ENCODE measurements around the gene GPR37. TPM values are rescaled to one million over a fixed set of nuclear protein-coding genes. Genes with fewer than 3 reads are reported as not detected.

The GPR37 gene
- not detected for total RNA-seq

GRCh38 chr7:124765401-124766352 is at the start of gene GPR37:
Gene GPR37 (minus strand): TSS chr7:124765792. CDS start chr7:124764976, 816 bp downstream.
- intact Hi-C loops (cut with DNase I): loop anchor here (5.0 kb wide), 1 partner anchor 167 kb away; no protein-coding TSS in a partner anchor
- H3K27me3 ChIP-seq: no peaks in the 10 kb centered on the region
- peaks cover 0 to 9% of the 10 kb centered on the region in 2 donors for H3K4me1 ChIP-seq
- peak in 1 of 2 donors; percentile 75 for DNase-seq (ENCODE audit: low spot score in 2 of 2)
- H3K4me3 ChIP-seq: peak within 1 kb of the TSS; percentile 59 to 72
- TF ChIP-seq CTCF (IDR thresholded peaks at IDR 0.05): peak in 2 of 3 experiments; percentile 8 to 24
- H3K27ac ChIP-seq: peak within 1 kb of the TSS in 1 of 2 donors; percentile 12
- H3K9me3 ChIP-seq: no peaks in the 10 kb centered on the region
- no peaks in the 10 kb centered on the region for H3K36me3 ChIP-seq

GRCh38 chr7:124813994-124814798 is 48.6 kb upstream of the GPR37 start:
- intact Hi-C loops (cut with DNase I): no loop called here
- no peaks in the 10 kb centered on the region for H3K4me1 ChIP-seq
- no peak overlapping the region for H3K27ac ChIP-seq
- no peaks in the 10 kb centered on the region for H3K36me3 ChIP-seq
- no peaks in the 10 kb centered on the region for H3K9me3 ChIP-seq
- DNase-seq (ENCODE audit: low spot score in 2 of 2): no peak
- no peak for TF ChIP-seq CTCF (IDR thresholded peaks at IDR 0.05)
- no peak overlapping the region for H3K4me3 ChIP-seq
- no peaks in the 10 kb centered on the region for H3K27me3 ChIP-seq

GRCh38 chr7:124812764-124813163 is 47.2 kb upstream of the GPR37 start:
- no peaks in the 10 kb centered on the region for H3K4me1 ChIP-seq
- no peaks in the 10 kb centered on the region for H3K36me3 ChIP-seq
- DNase-seq (ENCODE audit: low spot score in 2 of 2): no peak
- no peak overlapping the region for H3K4me3 ChIP-seq
- no peak overlapping the region for H3K27ac ChIP-seq
- no peaks in the 10 kb centered on the region for H3K9me3 ChIP-seq
- TF ChIP-seq CTCF (IDR thresholded peaks at IDR 0.05): no peak
- H3K27me3 ChIP-seq: no peaks in the 10 kb centered on the region
- intact Hi-C loops (cut with DNase I): no loop called here

GRCh38 chr7:124811341-124811740 is 45.7 kb upstream of the GPR37 start:
- no peak for DNase-seq (ENCODE audit: low spot score in 2 of 2)
- no peaks in the 10 kb centered on the region for H3K9me3 ChIP-seq
- no peaks in the 10 kb centered on the region for H3K4me1 ChIP-seq
- no peaks in the 10 kb centered on the region for H3K27me3 ChIP-seq
- no peaks in the 10 kb centered on the region for H3K36me3 ChIP-seq
- TF ChIP-seq CTCF (IDR thresholded peaks at IDR 0.05): no peak
- no peak overlapping the region for H3K4me3 ChIP-seq
- no peak overlapping the region for H3K27ac ChIP-seq
- intact Hi-C loops (cut with DNase I): no loop called here

- no peak for DNase-seq (ENCODE audit: low spot score in 2 of 2)
- H3K4me1 ChIP-seq: no peaks in the 10 kb centered on the region
- H3K27me3 ChIP-seq: no peaks in the 10 kb centered on the region
- no peak overlapping the region for H3K4me3 ChIP-seq
- no peak for TF ChIP-seq CTCF (IDR thresholded peaks at IDR 0.05)
- H3K9me3 ChIP-seq: no peaks in the 10 kb centered on the region
- intact Hi-C loops (cut with DNase I): no loop called here
- H3K27ac ChIP-seq: no peak overlapping the region
- no peaks in the 10 kb centered on the region for H3K36me3 ChIP-seq
Observed at GRCh38 chr7:124810605-124811004, 45.0 kb upstream of the GPR37 start.

All from ascending aorta (tissue), 2 donors.